Retinal pigment epithelial cell (primary cell): ENCODE measurements around the gene HBE1.
"Not testable (repeated sequence)": the region's sequence is repeated elsewhere in the genome, so short reads cannot be mapped to it uniquely, and the experiment has no call there.

Experiments used
- DNase-seq: peaks from one replicate; pipeline ENCODE4 v3.0.0-alpha.2; 2010; ENCODE audit warnings: low read depth
- H3K4me3 ChIP-seq: 2 replicates; pipeline ENCODE4 v1.5.1; 2011; ENCODE audit warnings: mild to moderate bottlenecking, low read length, control low read depth, moderate library complexity
- CTCF ChIP-seq: conservative IDR thresholded peaks from 2 replicates; pipeline ENCODE4 v1.5.1; 2011; ENCODE audit warnings: low read depth, low read length, control low read depth, inconsistent platforms

Gene HBE1

GRCh38 chr11:5267033-5267563, 2.6 kb downstream of the HBE1 start:
- no peak for DNase-seq
- no peak overlapping the region for H3K4me3 ChIP-seq
- no peak for TF ChIP-seq CTCF

- DNase-seq = no peak
- H3K4me3 ChIP-seq = no peak overlapping the region
- no peak for TF ChIP-seq CTCF
Observed at GRCh38 chr11:5266609-5267008, 3.1 kb downstream of the HBE1 start.

- TF ChIP-seq CTCF = no peak
- H3K4me3 ChIP-seq = no peak overlapping the region
Observed at GRCh38 chr11:5265832-5266231, 3.9 kb downstream of the HBE1 start.

GRCh38 chr11:5258543-5259262, 11.0 kb downstream of the HBE1 start:
- DNase-seq = no peak
- no peak for TF ChIP-seq CTCF
- no peak overlapping the region for H3K4me3 ChIP-seq

More at GRCh38 chr11:5265832-5266231, 3.9 kb downstream of the HBE1 start:
- no peak for DNase-seq

GRCh38 chr11:5257296-5257695, 12.4 kb downstream of the HBE1 start:
- no peak overlapping the region for H3K4me3 ChIP-seq
- DNase-seq = no peak
- no peak for TF ChIP-seq CTCF

- H3K4me3 ChIP-seq, DNase-seq: not testable (repeated sequence)
Observed at GRCh38 chr11:5254646-5255413, 14.9 kb downstream of the HBE1 start, which contains the start of gene HBG2. TSS of gene HBG2 (minus strand) at chr11:5254781. CDS start at chr11:5254728, 53 bp downstream.

GRCh38 chr11:5254023-5254422, 15.7 kb downstream of the HBE1 start:
- not testable (repeated sequence) for H3K4me3 ChIP-seq, DNase-seq

GRCh38 chr11:5253440-5253839, 16.3 kb downstream of the HBE1 start:
- not testable (repeated sequence) for H3K4me3 ChIP-seq, DNase-seq
